Activated CD4-positive, alpha-beta T cell treated with anti-CD3 and anti-CD28 coated beads, Interleukin-2, Interleukin-4, amounts not matched to agents 100 ng/mL and 50 ng/mL, durations not matched to agents 16 hours and 8 hours (primary cell): ENCODE results near the gene FAM25A.
"Not testable (repeated sequence)": the region's sequence is repeated elsewhere in the genome, so short reads cannot be mapped to it uniquely, and the experiment has no call there.

Source experiments
- DNase-seq: peaks from one replicate; pipeline ENCODE4 v3.0.0-alpha.2; 2020; ENCODE audit warnings: low spot score

FAM25A gene

GRCh38 chr10:87013528-87013927 is 6.6 kb upstream of the FAM25A start:
- DNase-seq = not testable (repeated sequence)

- not testable (repeated sequence) for DNase-seq
Measured at GRCh38 chr10:87014986-87015716, 4.9 kb upstream of the FAM25A start.

- not testable (repeated sequence) for DNase-seq
Measured at GRCh38 chr10:87018127-87018526, 2.0 kb upstream of the FAM25A start.

- DNase-seq = not testable (repeated sequence)
Measured at GRCh38 chr10:87019066-87019465, 1.0 kb upstream of the FAM25A start.

GRCh38 chr10:87019504-87019903 is 590 bp upstream of the FAM25A start:
- DNase-seq = not testable (repeated sequence)

- peak; percentile 84 for DNase-seq
Measured at GRCh38 chr10:87025285-87025958, 5.3 kb downstream of the FAM25A start.

- DNase-seq = not testable (repeated sequence)
Measured at GRCh38 chr10:87026747-87027508, 6.8 kb downstream of the FAM25A start.

GRCh38 chr10:87030419-87030818 is 10.3 kb downstream of the FAM25A start:
- DNase-seq = not testable (repeated sequence)

- DNase-seq = no peak
Measured at GRCh38 chr10:87030912-87031635, 11.0 kb downstream of the FAM25A start.

GRCh38 chr10:87036623-87037022 is 16.5 kb downstream of the FAM25A start:
- peak; percentile 7 for DNase-seq

- no peak for DNase-seq
Measured at GRCh38 chr10:87038286-87038717, 18.2 kb downstream of the FAM25A start.

- no peak for DNase-seq
Measured at GRCh38 chr10:87038786-87039185, 18.7 kb downstream of the FAM25A start.

- DNase-seq = not testable (repeated sequence)
Measured at GRCh38 chr10:87043579-87043978, 23.5 kb downstream of the FAM25A start.

GRCh38 chr10:87045434-87045938 is 25.4 kb downstream of the FAM25A start:
- DNase-seq = no peak

GRCh38 chr10:87053111-87053510 is 33.0 kb downstream of the FAM25A start:
- no peak for DNase-seq

GRCh38 chr10:87053577-87054181 is 33.6 kb downstream of the FAM25A start:
- no peak for DNase-seq

- peak; percentile 58 for DNase-seq
Measured at GRCh38 chr10:87054373-87055295, 34.5 kb downstream of the FAM25A start.

GRCh38 chr10:87058171-87058570 is 38.1 kb downstream of the FAM25A start:
- DNase-seq = no peak

- no peak for DNase-seq
Measured at GRCh38 chr10:87059401-87059800, 39.3 kb downstream of the FAM25A start.

- no peak for DNase-seq
Measured at GRCh38 chr10:87060280-87060928, 40.3 kb downstream of the FAM25A start.
